BJ (cell line): Measurements from ENCODE around the gene ODAD3. TPM values are rescaled to one million over a fixed set of nuclear protein-coding genes. Genes with fewer than 3 reads are reported as not detected.
A peak's percentile ranks its signal among the peaks of the same experiment; 100 is the strongest.

ENCODE experiments used
- CTCF ChIA-PET: fragments of 350-600 bp; formaldehyde crosslinking; extraction: SDS; loops from one replicate; lab custom pipeline; 2021; ENCODE audit warnings: antibody characterized with exemption, inconsistent platforms; lab: Yijun Ruan, JAX
- POLR2A ChIA-PET: fragments of 300-600 bp; sonication (Branson Sonifier 250); formaldehyde crosslinking; extraction: SDS; loops from one replicate; lab custom pipeline; 2021; ENCODE audit warnings: antibody characterized with exemption; lab: Charles Lee
- DNase-seq: peaks from one replicate; pipeline ENCODE4 v3.0.0-alpha.2; 2011; ENCODE audit warnings: low read depth
- H3K27me3 ChIP-seq: 2 replicates; pipeline ENCODE4 v1.6.0; 2011; ENCODE audit warnings: low read length; ENCODE audit not compliant: control insufficient read depth, insufficient read depth
- H3K36me3 ChIP-seq: 2 replicates; pipeline ENCODE4 v1.5.1; 2011; ENCODE audit warnings: low read length; ENCODE audit not compliant: control insufficient read depth, insufficient read depth
- H3K4me3 ChIP-seq: 2 replicates; pipeline ENCODE4 v1.5.1; 2011; ENCODE audit warnings: low read depth, mild to moderate bottlenecking, control low read depth, low read length
- CTCF ChIP-seq: IDR thresholded peaks from 2 replicates; pipeline ENCODE4 v1.5.1; 2011; ENCODE audit warnings: low read depth, mild to moderate bottlenecking, control low read depth, inconsistent platforms, low read length, moderate library complexity; ENCODE audit not compliant: insufficient read depth
- polyA plus RNA-seq: library from polyadenylated mRNA; depleted of rRNA; stranded (reverse); fragments of >200 nt; gene quantifications from 2 replicates; pipeline ENCODE4 v1.2.3, GENCODE V29; 2011

ODAD3 gene
- polyA plus RNA-seq, 1 experiment = 0.38 TPM

- Histone ChIP-seq H3K4me3 (no peak overlapping the region), H3K36me3 (no peaks in the 10 kb centered on the region), H3K27me3 (peaks cover 1% of the 10 kb centered on the region; the same call in 1 of the 2 replicates)
- TF ChIP-seq CTCF = no peak
- POLR2A ChIA-PET = no interaction called here
- CTCF ChIA-PET = interaction anchor here (1.1 kb wide), 1 partner anchor 9 kb away, joined by 3 read pairs; the partner anchor contains the start of gene ODAD3
- DNase-seq = no peak
Measured at GRCh38 chr19:11425719-11426457, 9.0 kb downstream of the ODAD3 start.

- H3K36me3 ChIP-seq = no peaks in the 10 kb centered on the region
- H3K27me3 ChIP-seq = peaks cover 1% of the 10 kb centered on the region; the same call in 1 of the 2 replicates
- ChIA-PET CTCF (interaction anchor here (5.4 kb wide), 1 partner anchor 11 kb away, joined by 34 read pairs; the partner anchor contains the start of genes ODAD3 and PRKCSH), POLR2A (no interaction called here)
- DNase-seq = no peak
- TF ChIP-seq CTCF = no peak
- H3K4me3 ChIP-seq = no peak overlapping the region
Measured at GRCh38 chr19:11423791-11424181, 11.1 kb downstream of the ODAD3 start.

- no peak for DNase-seq
- CTCF ChIA-PET = interaction anchor here (1.1 to 5.4 kb wide), 3 partner anchors 11 to 41 kb away, joined by 3 to 34 read pairs (median 27); partner anchors contain the start of genes ODAD3 and PRKCSH
- H3K4me3 ChIP-seq = no peak overlapping the region
- peaks cover 1% of the 10 kb centered on the region; the same call in 1 of the 2 replicates for H3K27me3 ChIP-seq
- no peaks in the 10 kb centered on the region for H3K36me3 ChIP-seq
- no peak for TF ChIP-seq CTCF
- POLR2A ChIA-PET = no interaction called here
Measured at GRCh38 chr19:11423164-11423790, 11.6 kb downstream of the ODAD3 start.

GRCh38 chr19:11422163-11423065 is 12.5 kb downstream of the ODAD3 start:
- POLR2A ChIA-PET = no interaction called here

More at GRCh38 chr19:11422163-11423065, 12.5 kb downstream of the ODAD3 start:
- CTCF ChIA-PET = interaction anchor here (1.1 to 5.4 kb wide), 3 partner anchors 10 to 40 kb away, joined by 3 to 34 read pairs (median 27); partner anchors contain the start of genes ODAD3 and PRKCSH
- peaks cover 1% of the 10 kb centered on the region; the same call in 1 of the 2 replicates for H3K27me3 ChIP-seq
- H3K36me3 ChIP-seq = no peaks in the 10 kb centered on the region
- peak overlapping the region; percentile 9; the same call in 1 of the 2 replicates for H3K4me3 ChIP-seq
- DNase-seq = peak; percentile 17
- TF ChIP-seq CTCF = no peak
